NOMO-1 (cell line): ENCODE measurements around the gene GOLGA3.
"Not testable (repeated sequence)": the region's sequence is repeated elsewhere in the genome, so short reads cannot be mapped to it uniquely, and the experiment has no call there.

Experiments
- DNase-seq, 2 experiments: peaks; one replicate each; lab custom pipeline; 2025; ENCODE audit not compliant: unreplicated experiment in 2 of 2; lab: John Stamatoyannopoulos, UW

Gene GOLGA3, protein sequence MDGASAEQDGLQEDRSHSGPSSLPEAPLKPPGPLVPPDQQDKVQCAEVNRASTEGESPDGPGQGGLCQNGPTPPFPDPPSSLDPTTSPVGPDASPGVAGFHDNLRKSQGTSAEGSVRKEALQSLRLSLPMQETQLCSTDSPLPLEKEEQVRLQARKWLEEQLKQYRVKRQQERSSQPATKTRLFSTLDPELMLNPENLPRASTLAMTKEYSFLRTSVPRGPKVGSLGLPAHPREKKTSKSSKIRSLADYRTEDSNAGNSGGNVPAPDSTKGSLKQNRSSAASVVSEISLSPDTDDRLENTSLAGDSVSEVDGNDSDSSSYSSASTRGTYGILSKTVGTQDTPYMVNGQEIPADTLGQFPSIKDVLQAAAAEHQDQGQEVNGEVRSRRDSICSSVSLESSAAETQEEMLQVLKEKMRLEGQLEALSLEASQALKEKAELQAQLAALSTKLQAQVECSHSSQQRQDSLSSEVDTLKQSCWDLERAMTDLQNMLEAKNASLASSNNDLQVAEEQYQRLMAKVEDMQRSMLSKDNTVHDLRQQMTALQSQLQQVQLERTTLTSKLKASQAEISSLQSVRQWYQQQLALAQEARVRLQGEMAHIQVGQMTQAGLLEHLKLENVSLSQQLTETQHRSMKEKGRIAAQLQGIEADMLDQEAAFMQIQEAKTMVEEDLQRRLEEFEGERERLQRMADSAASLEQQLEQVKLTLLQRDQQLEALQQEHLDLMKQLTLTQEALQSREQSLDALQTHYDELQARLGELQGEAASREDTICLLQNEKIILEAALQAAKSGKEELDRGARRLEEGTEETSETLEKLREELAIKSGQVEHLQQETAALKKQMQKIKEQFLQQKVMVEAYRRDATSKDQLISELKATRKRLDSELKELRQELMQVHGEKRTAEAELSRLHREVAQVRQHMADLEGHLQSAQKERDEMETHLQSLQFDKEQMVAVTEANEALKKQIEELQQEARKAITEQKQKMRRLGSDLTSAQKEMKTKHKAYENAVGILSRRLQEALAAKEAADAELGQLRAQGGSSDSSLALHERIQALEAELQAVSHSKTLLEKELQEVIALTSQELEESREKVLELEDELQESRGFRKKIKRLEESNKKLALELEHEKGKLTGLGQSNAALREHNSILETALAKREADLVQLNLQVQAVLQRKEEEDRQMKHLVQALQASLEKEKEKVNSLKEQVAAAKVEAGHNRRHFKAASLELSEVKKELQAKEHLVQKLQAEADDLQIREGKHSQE (N-terminal part only)

DNA sequence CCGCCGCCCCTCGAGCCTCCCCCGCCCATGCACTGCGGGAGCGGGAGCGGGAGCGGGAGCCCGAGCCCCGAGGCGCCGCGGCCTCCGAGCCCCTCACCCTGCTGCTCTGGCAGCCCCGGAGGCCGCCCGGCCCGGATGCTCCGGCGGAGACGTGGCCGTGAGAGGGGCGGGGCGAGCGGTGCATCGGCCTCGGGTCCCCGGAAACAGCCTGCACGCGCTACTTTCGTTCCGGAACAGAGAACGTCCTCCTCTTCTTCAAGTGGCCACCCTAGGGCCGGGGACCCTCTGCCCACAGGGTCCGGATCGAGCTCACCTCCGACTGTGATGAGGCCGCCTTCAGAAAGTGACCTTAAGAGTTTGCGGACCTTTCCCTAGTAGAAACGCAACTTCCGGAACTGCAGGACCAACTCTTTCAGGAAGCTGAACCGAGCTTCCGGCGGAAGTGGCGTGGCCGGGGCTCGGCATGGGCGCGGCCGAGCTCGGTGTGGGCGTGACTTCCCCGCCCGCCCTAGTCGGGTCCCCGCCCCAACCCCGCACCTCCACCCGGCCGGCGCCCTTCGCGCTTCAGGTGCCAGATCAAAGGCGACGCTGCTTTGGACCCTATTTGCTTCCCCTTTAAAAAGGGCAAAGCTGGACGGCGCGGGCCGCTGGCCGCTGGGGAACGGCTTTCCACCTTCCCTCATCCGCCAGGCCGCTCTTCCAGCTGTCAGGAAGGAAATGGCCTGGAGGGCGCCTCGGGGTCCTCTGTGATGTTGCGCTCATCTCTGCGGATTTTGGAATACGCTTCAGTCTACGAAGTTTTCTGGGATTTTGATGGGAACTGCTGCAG, at the start of gene GOLGA3:
GOLGA3 (minus strand) TSS at position 164 of the 829 bp plus-strand sequence. CDS start 6,741 bp downstream, outside the sequence.
- peak; percentile 78 to 83 for DNase-seq

DNA sequence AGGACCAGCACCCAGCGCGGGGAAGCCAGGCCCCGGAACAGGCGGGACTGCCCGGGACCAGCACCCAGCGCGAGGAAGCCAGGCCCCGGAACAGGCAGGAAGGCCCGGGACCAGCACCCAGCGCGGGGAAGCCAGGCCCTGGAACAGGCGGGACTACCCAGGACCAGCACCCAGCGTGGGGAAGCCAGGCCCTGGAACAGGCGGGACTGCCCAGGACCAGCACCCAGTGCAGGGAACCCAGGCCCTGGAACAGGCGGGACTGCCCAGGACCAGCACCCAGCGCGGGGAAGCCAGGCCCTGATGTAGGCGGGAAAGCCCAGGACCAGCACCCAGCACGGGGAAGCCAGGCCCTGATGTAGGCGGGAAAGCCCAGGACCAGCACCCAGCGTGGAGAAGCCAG, 46.0 kb upstream of the GOLGA3 start:
- not testable (repeated sequence) for DNase-seq

GRCh38 chr12:132874175-132874574, 45.5 kb upstream of the GOLGA3 start:
- DNase-seq, result no peak

DNA sequence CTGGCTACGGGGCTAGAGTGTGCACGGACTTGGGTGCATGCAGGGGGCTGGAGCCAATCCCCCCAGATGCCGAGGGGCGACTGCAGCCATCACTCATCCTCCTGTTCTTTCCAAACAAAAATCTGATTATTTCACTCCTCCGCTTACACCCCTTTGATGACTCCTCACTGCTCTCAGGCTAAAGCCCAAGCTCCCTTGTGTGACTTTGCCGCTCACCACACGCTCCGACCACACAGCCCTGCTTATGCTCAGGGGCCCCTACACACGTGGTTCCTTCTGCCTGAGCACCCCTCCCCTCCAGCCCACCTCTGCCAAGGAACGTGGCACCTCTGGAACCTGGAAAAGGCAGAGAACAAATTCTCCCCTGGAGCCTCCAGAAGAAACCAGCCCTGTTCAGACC, 45.1 kb upstream of the GOLGA3 start:
- DNase-seq, result no peak

DNA sequence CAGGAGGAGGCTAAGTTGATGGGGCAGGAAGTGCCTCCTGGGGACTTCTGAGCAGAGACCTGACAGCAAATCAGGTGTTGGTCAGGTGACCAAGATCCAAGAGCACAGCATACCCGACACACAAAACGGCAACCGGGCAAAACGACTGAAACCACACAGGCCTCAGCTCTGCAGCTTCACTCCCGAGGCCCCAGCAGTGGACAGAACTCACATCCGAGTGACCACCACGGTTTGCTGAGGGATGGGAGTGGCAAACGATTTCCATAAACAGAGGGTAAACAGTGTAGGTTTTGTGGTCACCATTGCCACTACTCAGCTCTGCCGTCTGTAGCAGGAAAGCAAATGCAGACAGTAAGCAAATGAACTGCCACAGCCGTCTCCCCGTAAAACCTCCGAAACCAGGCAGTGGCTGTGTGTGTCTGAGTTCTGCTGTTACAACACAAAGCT, 44.3 kb upstream of the GOLGA3 start:
- no peak for DNase-seq

GRCh38 chr12:132872073-132872855, 43.6 kb upstream of the GOLGA3 start:
- DNase-seq, result no peak

GRCh38 chr12:132869551-132869950, 40.9 kb upstream of the GOLGA3 start:
- no peak for DNase-seq

- no peak for DNase-seq
These were observed 37.7 kb upstream of the GOLGA3 start for GRCh38 chr12:132866251-132866828.

- no peak for DNase-seq
These were observed 32.9 kb upstream of the GOLGA3 start for GRCh38 chr12:132861558-132861957.

- no peak for DNase-seq
These were observed 30.1 kb upstream of the GOLGA3 start for GRCh38 chr12:132858718-132859266.

DNA sequence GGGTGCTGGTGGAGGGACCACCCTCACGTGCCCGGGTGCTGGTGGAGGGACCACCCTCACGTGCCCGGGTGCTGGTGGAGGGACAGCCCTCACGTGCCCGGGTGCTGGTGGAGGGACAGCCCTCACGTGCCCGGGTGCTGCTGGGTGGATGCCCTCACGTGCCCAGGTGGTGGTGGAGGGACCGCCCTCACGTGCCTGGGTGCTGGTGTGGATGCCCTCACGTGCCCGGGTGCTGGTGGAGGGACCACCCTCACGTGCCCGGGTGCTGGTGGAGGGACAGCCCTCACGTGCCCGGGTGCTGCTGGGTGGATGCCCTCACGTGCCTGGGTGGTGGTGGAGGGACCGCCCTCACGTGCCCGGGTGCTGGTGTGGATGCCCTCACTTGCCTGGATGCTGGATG, 28.4 kb upstream of the GOLGA3 start:
- not testable (repeated sequence) for DNase-seq

DNA sequence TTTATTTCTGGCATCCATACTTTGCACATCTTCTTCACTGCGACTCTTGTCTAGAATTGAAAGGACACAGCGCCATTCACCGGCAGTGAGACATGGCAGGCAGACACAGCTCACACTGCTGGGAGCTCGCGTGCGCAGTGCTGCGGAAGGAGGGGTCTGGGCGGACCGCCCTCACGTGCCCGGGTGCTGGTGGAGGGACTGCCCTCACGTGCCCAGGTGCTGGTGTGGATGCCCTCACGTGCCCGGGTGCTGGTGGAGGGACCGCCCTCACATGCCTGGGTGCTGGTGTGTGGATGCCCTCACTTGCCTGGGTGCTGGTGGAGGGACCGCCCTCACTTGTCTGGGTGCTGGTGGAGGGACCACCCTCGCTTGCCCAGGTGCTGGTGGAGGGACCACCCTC, 27.9 kb upstream of the GOLGA3 start:
- DNase-seq, result no peak

- DNase-seq, result not testable (repeated sequence)
These were observed 26.5 kb upstream of the GOLGA3 start for GRCh38 chr12:132855211-132855610.

- no peak for DNase-seq
These were observed 24.8 kb upstream of the GOLGA3 start for GRCh38 chr12:132853285-132854092.

- DNase-seq, result no peak
These were observed 23.8 kb upstream of the GOLGA3 start for GRCh38 chr12:132852496-132852895.

DNA sequence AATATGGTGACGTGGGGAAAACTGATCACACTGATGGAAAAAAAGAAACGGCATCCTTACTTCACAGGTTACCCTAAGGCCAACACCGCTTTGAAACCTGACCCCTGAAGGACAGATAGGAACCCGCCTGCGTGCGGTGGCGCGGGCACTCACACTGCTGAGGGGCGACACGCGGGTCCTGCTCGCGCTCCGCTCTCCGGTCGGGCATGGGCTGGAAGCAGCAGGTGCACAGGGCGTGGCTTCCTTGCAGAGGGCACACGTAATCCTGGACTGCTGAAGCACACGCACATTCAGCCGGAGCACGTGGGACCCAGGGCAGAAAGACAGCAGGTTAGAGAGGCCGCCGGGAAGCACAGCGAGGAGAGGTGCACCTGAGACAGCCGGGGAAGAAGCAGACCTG, 22.8 kb upstream of the GOLGA3 start:
- DNase-seq, result no peak

- no peak for DNase-seq
These were observed 21.6 kb upstream of the GOLGA3 start for GRCh38 chr12:132850291-132850690.

DNA sequence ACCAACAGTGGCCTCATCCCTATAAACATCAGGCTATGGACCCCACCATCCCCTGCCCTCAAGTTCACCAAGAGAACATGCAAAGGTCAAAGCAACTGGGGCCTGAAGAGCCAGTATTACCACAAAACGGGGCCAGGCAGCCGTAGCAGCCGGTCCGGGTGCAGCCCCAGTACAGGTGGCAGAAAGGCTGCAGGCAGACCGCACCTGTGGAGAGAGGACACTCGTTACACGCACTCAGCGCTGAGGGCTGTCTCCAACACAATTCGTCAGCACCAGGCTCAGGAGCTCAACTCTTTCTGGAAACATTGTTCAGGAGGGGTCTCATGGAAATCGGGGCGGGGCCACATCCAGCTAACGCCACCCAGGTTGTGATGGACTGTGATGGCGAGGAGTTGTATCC, 19.9 kb upstream of the GOLGA3 start:
- no peak for DNase-seq
